Measurements from ENCODE around the gene UTS2R. TPM values are rescaled to one million over a fixed set of nuclear protein-coding genes. Genes with fewer than 3 reads are reported as not detected.

Gene UTS2R
- total and polyA plus RNA-seq, 2 of the 4 experiments (the other 2 are of a cell fraction) = not detected

GRCh38 chr17:82351713-82352488 lies 19.7 kb upstream of the UTS2R start (continued):
- peak; percentile 93 for TF ChIP-seq CTCF (conservative IDR thresholded peaks at IDR 0.05; ENCODE audit: low read depth, low read length)
- TF ChIP-seq FOS (IDR thresholded peaks at IDR 0.05; ENCODE audit: low read depth, low read length) = no peak
- TF ChIP-seq RFX5 (IDR thresholded peaks at IDR 0.05; ENCODE audit: low read depth, low read length) = peak; percentile 91
- TF ChIP-seq NFE2L2 (IDR thresholded peaks at IDR 0.05; ENCODE audit: low read depth, low read length) = no peak
- no peak for TF ChIP-seq MAFK (IDR thresholded peaks at IDR 0.05; ENCODE audit: low read depth, low read length)
- TF ChIP-seq MAZ (IDR thresholded peaks at IDR 0.05; ENCODE audit: borderline replicate concordance, low read depth, low read length) = peak; percentile 32; the same call in 1 of the 2 replicates
- 0 out of 2 replicates have a peak, but pooled peaks have one; percentile 26 for TF ChIP-seq POLR2A (IDR thresholded peaks at IDR 0.05; ENCODE audit: low read depth, low read length)

Data from IMR-90 (cell line).